Stimulated activated naive CD4-positive, alpha-beta T cell treated with Interleukin-2 at 50 U/mL for 16 hours (primary cell): ENCODE measurements around the gene HCN2.
"Not testable (repeated sequence)": the region's sequence is repeated elsewhere in the genome, so short reads cannot be mapped to it uniquely, and the experiment has no call there.

Experiments
- DNase-seq: peaks from one replicate; lab custom pipeline; 2025; lab: John Stamatoyannopoulos, UW

Gene HCN2

GRCh38 chr19:621191-621590 lies 31.5 kb downstream of the HCN2 start:
- not testable (repeated sequence) for DNase-seq

GRCh38 chr19:621819-622218 lies 32.1 kb downstream of the HCN2 start:
- no peak for DNase-seq

- no peak for DNase-seq
Measured at GRCh38 chr19:622666-623065, 33.0 kb downstream of the HCN2 start.

GRCh38 chr19:623175-623916 lies 33.7 kb downstream of the HCN2 start:
- DNase-seq = no peak

GRCh38 chr19:623974-624373 lies 34.3 kb downstream of the HCN2 start:
- DNase-seq = no peak

GRCh38 chr19:624433-625109 lies 34.9 kb downstream of the HCN2 start:
- DNase-seq = no peak

GRCh38 chr19:625257-625656 lies 35.6 kb downstream of the HCN2 start:
- no peak for DNase-seq

GRCh38 chr19:626566-626965 lies 36.9 kb downstream of the HCN2 start:
- DNase-seq = not testable (repeated sequence)

- no peak for DNase-seq
Measured at GRCh38 chr19:628168-628567, 38.5 kb downstream of the HCN2 start.

- not testable (repeated sequence) for DNase-seq
Measured at GRCh38 chr19:629515-629914, 39.8 kb downstream of the HCN2 start.

- DNase-seq = no peak
Measured at GRCh38 chr19:629961-630714, 40.5 kb downstream of the HCN2 start.

- DNase-seq = peak; percentile 44
Measured at GRCh38 chr19:632579-633067, 42.9 kb downstream of the HCN2 start.

- DNase-seq = peak; percentile 97
Measured at GRCh38 chr19:633068-633785, 43.5 kb downstream of the HCN2 start, which contains the start of gene POLRMT. Gene POLRMT (minus strand): TSS chr19:633537. CDS start chr19:633512, 25 bp downstream.

- DNase-seq = no peak
Measured at GRCh38 chr19:633786-634639, 44.3 kb downstream of the HCN2 start.

GRCh38 chr19:634975-635652 lies 45.4 kb downstream of the HCN2 start:
- no peak for DNase-seq

- DNase-seq = no peak
Measured at GRCh38 chr19:638906-639252, 49.2 kb downstream of the HCN2 start.

GRCh38 chr19:639253-640160 lies 49.8 kb downstream of the HCN2 start, which contains the start of gene FGF22:
Gene FGF22 (plus strand): TSS chr19:639879. CDS start chr19:639926, 47 bp downstream.
- peak; percentile 96 for DNase-seq

GRCh38 chr19:640161-640558 lies 50.5 kb downstream of the HCN2 start:
- DNase-seq = no peak

- DNase-seq = no peak
Measured at GRCh38 chr19:640606-641189, 51.0 kb downstream of the HCN2 start.
